Panc1 (cell line): ENCODE measurements around the gene SEMA6A. TPM values are rescaled to one million over a fixed set of nuclear protein-coding genes. Genes with fewer than 3 reads are reported as not detected.

Experiments
- ATAC-seq: fragments of 200-7000 bp; cut with Tn5 transposase; 2 replicates; pipeline ENCODE4 v1.9.1; 2020; ENCODE audit warnings: mild to moderate bottlenecking, moderate library complexity
- BruUV-seq: library from RNA; stranded (reverse); fragments of 400-500 nt; replicated peaks from 2 replicates; lab custom pipeline; 2021; lab: Mats Ljungman, UMichigan
- CTCF ChIA-PET: fragments of 300-600 bp; sonication (Branson Sonifier 250); formaldehyde crosslinking; loops from one replicate; lab custom pipeline; 2022; ENCODE audit warnings: antibody characterized with exemption; lab: Charles Lee
- POLR2A ChIA-PET: fragments of 300-600 bp; sonication (Branson Sonifier 250); formaldehyde crosslinking; loops from one replicate; lab custom pipeline; 2022; ENCODE audit warnings: antibody characterized with exemption; lab: Charles Lee
- DNase-seq: peaks from one replicate; pipeline ENCODE4 v3.0.0-alpha.2; 2010; ENCODE audit warnings: low read depth, low spot score
- H3K27ac ChIP-seq: 2 replicates; pipeline ENCODE4 v1.5.1; 2011; ENCODE audit warnings: mild to moderate bottlenecking, low read length, inconsistent platforms
- H3K27me3 ChIP-seq: fragments of 200-500 bp; sonication (Bioruptor generic); 2 replicates; pipeline ENCODE4 v1.6.0; 2014; ENCODE audit warnings: low read length, inconsistent platforms; ENCODE audit not compliant: control insufficient read depth, insufficient read depth
- H3K36me3 ChIP-seq: fragments of 200-500 bp; sonication (Bioruptor generic); 2 replicates; pipeline ENCODE4 v1.5.1; 2014; ENCODE audit warnings: inconsistent platforms, mild to moderate bottlenecking, low read length, moderate library complexity; ENCODE audit not compliant: control insufficient read depth, insufficient read depth
- H3K4me1 ChIP-seq: 2 replicates; pipeline ENCODE4 v1.5.1; 2011; ENCODE audit warnings: inconsistent platforms, mild to moderate bottlenecking, low read length, moderate library complexity; ENCODE audit not compliant: control insufficient read depth, insufficient read depth
- H3K4me3 ChIP-seq, 2 experiments: 2 replicates each; pipeline ENCODE4 v1.5.1; 2011 to 2012; ENCODE audit warnings: low read depth in 2 of 2, low read length in 2 of 2, mild to moderate bottlenecking in 2 of 2, inconsistent platforms in 1 of 2, moderate library complexity in 1 of 2
- H3K9me3 ChIP-seq: fragments of 200-500 bp; sonication (Bioruptor generic); 2 replicates; pipeline ENCODE4 v1.5.1; 2014; ENCODE audit warnings: low read depth, mild to moderate bottlenecking, inconsistent platforms, low read length, moderate library complexity; ENCODE audit not compliant: control insufficient read depth, insufficient read depth
- POLR2AphosphoS5 ChIP-seq: IDR thresholded peaks from 2 replicates; pipeline ENCODE4 v1.6.1; 2012; ENCODE audit warnings: mild to moderate bottlenecking, low read depth, low read length, moderate library complexity
- SIN3A ChIP-seq: IDR thresholded peaks from 2 replicates; pipeline ENCODE4 v1.6.1; 2012; ENCODE audit warnings: low read depth, mild to moderate bottlenecking, low read length, moderate library complexity, borderline replicate concordance; ENCODE audit not compliant: insufficient read depth
- TCF7L2 ChIP-seq: IDR thresholded peaks from 2 replicates; pipeline ENCODE4 v1.6.1; 2011; ENCODE audit warnings: mild to moderate bottlenecking, low read depth, low read length, inconsistent platforms
- in situ Hi-C: cut with HindIII; loops from 2 replicates; pipeline ENCODE4 v1.10.0; 2016; ENCODE audit warnings: low sequenced_read_pairs, low pct_unique_long_range_greater_than_20kb
- intact Hi-C: fragments of 100-400 bp; cut with micrococcal nuclease; formaldehyde crosslinking; loops from one replicate; pipeline ENCODE4 v1.10.0; 2022; ENCODE audit not compliant: unreplicated experiment
- total RNA-seq: library from RNA; stranded (reverse); gene quantifications from one replicate; pipeline ENCODE4 v1.2.1, GENCODE V29; 2021; ENCODE audit not compliant: unreplicated experiment
- TF ChIP-seq, protein P1 (sequence below), 2 experiments: IDR thresholded peaks; 2 replicates each; pipeline ENCODE4 v1.6.1; 2011 to 2012; ENCODE audit warnings: low read depth in 2 of 2, control low read depth in 1 of 2, low read length in 1 of 2, mild to moderate bottlenecking in 1 of 2, moderate library complexity in 1 of 2; ENCODE audit not compliant: insufficient read depth in 1 of 2
- TF ChIP-seq, protein P2 (sequence below): fragments of 450-650 bp; IDR thresholded peaks from 2 replicates; pipeline ENCODE4 v1.5.1; 2017; ENCODE audit warnings: mild to moderate bottlenecking

SEMA6A gene
- total RNA-seq, 1 experiment from 2014 or later = 0.54 TPM

- Histone ChIP-seq H3K27ac (no peak overlapping the region), H3K27me3 (no peaks in the 10 kb centered on the region), H3K4me3 (no peak overlapping the region), H3K4me1 (no peaks in the 10 kb centered on the region), H3K36me3 (no peaks in the 10 kb centered on the region), H3K9me3 (no peaks in the 10 kb centered on the region)
- in situ Hi-C loops = no loop called here
- ChIA-PET POLR2A (no interaction called here), CTCF (no interaction called here)
- no TSS peak for BruUV-seq
- ATAC-seq = no peak
- TF ChIP-seq, protein P1, sequence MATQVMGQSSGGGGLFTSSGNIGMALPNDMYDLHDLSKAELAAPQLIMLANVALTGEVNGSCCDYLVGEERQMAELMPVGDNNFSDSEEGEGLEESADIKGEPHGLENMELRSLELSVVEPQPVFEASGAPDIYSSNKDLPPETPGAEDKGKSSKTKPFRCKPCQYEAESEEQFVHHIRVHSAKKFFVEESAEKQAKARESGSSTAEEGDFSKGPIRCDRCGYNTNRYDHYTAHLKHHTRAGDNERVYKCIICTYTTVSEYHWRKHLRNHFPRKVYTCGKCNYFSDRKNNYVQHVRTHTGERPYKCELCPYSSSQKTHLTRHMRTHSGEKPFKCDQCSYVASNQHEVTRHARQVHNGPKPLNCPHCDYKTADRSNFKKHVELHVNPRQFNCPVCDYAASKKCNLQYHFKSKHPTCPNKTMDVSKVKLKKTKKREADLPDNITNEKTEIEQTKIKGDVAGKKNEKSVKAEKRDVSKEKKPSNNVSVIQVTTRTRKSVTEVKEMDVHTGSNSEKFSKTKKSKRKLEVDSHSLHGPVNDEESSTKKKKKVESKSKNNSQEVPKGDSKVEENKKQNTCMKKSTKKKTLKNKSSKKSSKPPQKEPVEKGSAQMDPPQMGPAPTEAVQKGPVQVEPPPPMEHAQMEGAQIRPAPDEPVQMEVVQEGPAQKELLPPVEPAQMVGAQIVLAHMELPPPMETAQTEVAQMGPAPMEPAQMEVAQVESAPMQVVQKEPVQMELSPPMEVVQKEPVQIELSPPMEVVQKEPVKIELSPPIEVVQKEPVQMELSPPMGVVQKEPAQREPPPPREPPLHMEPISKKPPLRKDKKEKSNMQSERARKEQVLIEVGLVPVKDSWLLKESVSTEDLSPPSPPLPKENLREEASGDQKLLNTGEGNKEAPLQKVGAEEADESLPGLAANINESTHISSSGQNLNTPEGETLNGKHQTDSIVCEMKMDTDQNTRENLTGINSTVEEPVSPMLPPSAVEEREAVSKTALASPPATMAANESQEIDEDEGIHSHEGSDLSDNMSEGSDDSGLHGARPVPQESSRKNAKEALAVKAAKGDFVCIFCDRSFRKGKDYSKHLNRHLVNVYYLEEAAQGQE (IDR thresholded peaks at IDR 0.05; ENCODE audit: insufficient read depth in 1 of 2, low read depth in 2 of 2, low read length in 1 of 2) = no peak
- TF ChIP-seq SIN3A (no peak), TCF7L2 (no peak)
- intact Hi-C loops = no loop called here
- no peak for DNase-seq
Observed at GRCh38 chr5:116451066-116451465, 123.6 kb downstream of the SEMA6A start.

DNA sequence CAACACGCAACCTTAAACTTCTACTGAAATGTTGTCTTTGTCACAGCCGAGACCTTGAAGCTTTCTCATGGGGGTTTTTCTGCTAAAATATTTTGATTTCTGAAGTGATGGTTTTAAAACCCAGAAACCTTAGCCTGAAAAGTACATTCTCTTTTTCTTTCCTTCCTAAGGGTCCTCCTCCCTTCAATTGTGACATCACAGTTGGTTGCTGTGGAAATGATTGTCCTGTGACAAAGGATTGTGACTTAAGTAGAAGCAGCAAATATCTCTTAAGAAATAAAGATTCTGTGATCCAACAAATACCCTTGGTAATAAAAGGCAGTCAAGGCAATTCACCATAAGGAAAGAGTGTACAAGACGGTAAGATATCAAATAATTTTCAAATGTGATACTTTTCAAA is 125.2 kb downstream of the SEMA6A start:
- TF ChIP-seq TCF7L2 (no peak), POLR2AphosphoS5 (no peak), SIN3A (no peak)
- TF ChIP-seq, protein P1 (IDR thresholded peaks at IDR 0.05; ENCODE audit: insufficient read depth in 1 of 2, low read depth in 2 of 2, low read length in 1 of 2) = no peak
- TF ChIP-seq, protein P2, sequence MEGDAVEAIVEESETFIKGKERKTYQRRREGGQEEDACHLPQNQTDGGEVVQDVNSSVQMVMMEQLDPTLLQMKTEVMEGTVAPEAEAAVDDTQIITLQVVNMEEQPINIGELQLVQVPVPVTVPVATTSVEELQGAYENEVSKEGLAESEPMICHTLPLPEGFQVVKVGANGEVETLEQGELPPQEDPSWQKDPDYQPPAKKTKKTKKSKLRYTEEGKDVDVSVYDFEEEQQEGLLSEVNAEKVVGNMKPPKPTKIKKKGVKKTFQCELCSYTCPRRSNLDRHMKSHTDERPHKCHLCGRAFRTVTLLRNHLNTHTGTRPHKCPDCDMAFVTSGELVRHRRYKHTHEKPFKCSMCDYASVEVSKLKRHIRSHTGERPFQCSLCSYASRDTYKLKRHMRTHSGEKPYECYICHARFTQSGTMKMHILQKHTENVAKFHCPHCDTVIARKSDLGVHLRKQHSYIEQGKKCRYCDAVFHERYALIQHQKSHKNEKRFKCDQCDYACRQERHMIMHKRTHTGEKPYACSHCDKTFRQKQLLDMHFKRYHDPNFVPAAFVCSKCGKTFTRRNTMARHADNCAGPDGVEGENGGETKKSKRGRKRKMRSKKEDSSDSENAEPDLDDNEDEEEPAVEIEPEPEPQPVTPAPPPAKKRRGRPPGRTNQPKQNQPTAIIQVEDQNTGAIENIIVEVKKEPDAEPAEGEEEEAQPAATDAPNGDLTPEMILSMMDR = no peak
- in situ Hi-C loops (no loop called here), intact Hi-C loops (no loop called here)
- Histone ChIP-seq H3K9me3 (no peaks in the 10 kb centered on the region), H3K27me3 (no peaks in the 10 kb centered on the region), H3K36me3 (no peaks in the 10 kb centered on the region), H3K4me3 (no peak overlapping the region), H3K4me1 (no peaks in the 10 kb centered on the region), H3K27ac (no peak overlapping the region)
- DNase-seq (no peak), ATAC-seq (no peak)
- ChIA-PET CTCF (no interaction called here), POLR2A (no interaction called here)
- BruUV-seq = no TSS peak
